WTC11 (cell line): Measurements from ENCODE around the gene MIB2. TPM values are rescaled to one million over a fixed set of nuclear protein-coding genes. Genes with fewer than 3 reads are reported as not detected.

ENCODE experiments used
- ATAC-seq: fragments of 200-7000 bp; cut with Tn5 transposase; 2 replicates; pipeline ENCODE4 v1.10.0; 2021; ENCODE audit warnings: mild to moderate bottlenecking, moderate library complexity
- CTCF ChIA-PET: fragments of 300-600 bp; sonication (Branson Sonifier 250); formaldehyde crosslinking; loops from one replicate; lab custom pipeline; 2021; ENCODE audit warnings: antibody characterized with exemption; lab: Charles Lee
- POLR2A ChIA-PET: fragments of 350-600 bp; sonication (Branson Sonifier 250); formaldehyde crosslinking; loops from one replicate; lab custom pipeline; 2021; ENCODE audit warnings: antibody characterized with exemption; lab: Charles Lee
- DNase-seq: peaks from one replicate; pipeline ENCODE4 v3.0.0; 2021; ENCODE audit warnings: low spot score
- H3K27ac Mint-ChIP-seq: 2 replicates; pipeline ENCODE4 v1.8.0; 2021; ENCODE audit warnings: mixed read lengths
- H3K27me3 Mint-ChIP-seq: 2 replicates; pipeline ENCODE4 v1.8.0; 2021; ENCODE audit warnings: low read depth, mild to moderate bottlenecking, moderate library complexity, mixed read lengths
- H3K36me3 Mint-ChIP-seq: 2 replicates; pipeline ENCODE4 v1.8.0; 2021; ENCODE audit warnings: mixed read lengths
- H3K4me1 Mint-ChIP-seq: 2 replicates; pipeline ENCODE4 v1.8.0; 2022; ENCODE audit warnings: mixed read lengths
- H3K4me3 Mint-ChIP-seq: 2 replicates; pipeline ENCODE4 v1.8.0; 2021; ENCODE audit warnings: mild to moderate bottlenecking, moderate library complexity, mixed read lengths
- H3K9me3 Mint-ChIP-seq: 2 replicates; pipeline ENCODE4 v1.8.0; 2021; ENCODE audit warnings: mixed read lengths
- ELF4 ChIP-seq: sonication (generic); formaldehyde crosslinking; IDR thresholded peaks from 2 replicates; pipeline ENCODE4 v1.8.1; 2022; ENCODE audit warnings: low read depth, mild to moderate bottlenecking, moderate library complexity, missing genetic modification reagents
- ESRRA ChIP-seq: sonication (generic); formaldehyde crosslinking; IDR thresholded peaks from 2 replicates; pipeline ENCODE4 v1.8.1; 2022; ENCODE audit warnings: mild to moderate bottlenecking, missing genetic modification reagents, borderline replicate concordance
- FOXJ3 ChIP-seq: sonication (generic); formaldehyde crosslinking; IDR thresholded peaks from 2 replicates; pipeline ENCODE4 v1.9.0; 2021; ENCODE audit warnings: missing genetic modification reagents, mild to moderate bottlenecking, borderline replicate concordance
- FOXP4 ChIP-seq: sonication (generic); formaldehyde crosslinking; IDR thresholded peaks from 2 replicates; pipeline ENCODE4 v1.8.0; 2022; ENCODE audit warnings: mild to moderate bottlenecking, missing genetic modification reagents
- HMGA2 ChIP-seq: fragments of 250-450 bp; sonication (Bioruptor Pico); IDR thresholded peaks from 2 replicates; pipeline ENCODE4 v1.4.0; 2021; ENCODE audit warnings: mild to moderate bottlenecking, moderate library complexity
- HMGXB4 ChIP-seq: sonication (generic); formaldehyde crosslinking; IDR thresholded peaks from 2 replicates; pipeline ENCODE4 v1.8.1; 2023; ENCODE audit warnings: mild to moderate bottlenecking, moderate library complexity, missing genetic modification reagents
- IRF2 ChIP-seq: sonication (generic); formaldehyde crosslinking; IDR thresholded peaks from 2 replicates; pipeline ENCODE4 v1.8.0; 2022; ENCODE audit warnings: low read depth, missing genetic modification reagents, borderline replicate concordance
- MAX ChIP-seq: sonication (generic); formaldehyde crosslinking; IDR thresholded peaks from 2 replicates; pipeline ENCODE4 v1.8.0; 2022; ENCODE audit warnings: mild to moderate bottlenecking, missing genetic modification reagents
- NR1H2 ChIP-seq: sonication (generic); formaldehyde crosslinking; IDR thresholded peaks from 2 replicates; pipeline ENCODE4 v1.9.0; 2021; ENCODE audit warnings: mild to moderate bottlenecking, moderate library complexity, missing genetic modification reagents
- RELA ChIP-seq: sonication (generic); formaldehyde crosslinking; IDR thresholded peaks from 2 replicates; pipeline ENCODE4 v1.8.1; 2022; ENCODE audit warnings: missing genetic modification reagents, mild to moderate bottlenecking, borderline replicate concordance
- TEAD1 ChIP-seq: sonication (generic); formaldehyde crosslinking; IDR thresholded peaks from 2 replicates; pipeline ENCODE4 v1.8.0; 2022; ENCODE audit warnings: mild to moderate bottlenecking, missing genetic modification reagents
- TP53 ChIP-seq: sonication (generic); formaldehyde crosslinking; IDR thresholded peaks from 2 replicates; pipeline ENCODE4 v1.8.1; 2023; ENCODE audit warnings: mild to moderate bottlenecking, missing genetic modification reagents
- USF1 ChIP-seq: sonication (generic); formaldehyde crosslinking; IDR thresholded peaks from 2 replicates; pipeline ENCODE4 v1.8.0; 2022; ENCODE audit warnings: mild to moderate bottlenecking, missing genetic modification reagents
- ZNF263 ChIP-seq: sonication (generic); formaldehyde crosslinking; IDR thresholded peaks from 2 replicates; pipeline ENCODE4 v1.8.1; 2022; ENCODE audit warnings: low read depth, mild to moderate bottlenecking, moderate library complexity, missing genetic modification reagents
- ZNF317 ChIP-seq: sonication (generic); formaldehyde crosslinking; IDR thresholded peaks from 2 replicates; pipeline ENCODE4 v1.8.1; 2023; ENCODE audit warnings: low read depth, mild to moderate bottlenecking, moderate library complexity, missing genetic modification reagents, borderline replicate concordance
- ZNF512 ChIP-seq: sonication (generic); formaldehyde crosslinking; IDR thresholded peaks from 2 replicates; pipeline ENCODE4 v1.8.1; 2022; ENCODE audit warnings: missing genetic modification reagents, borderline replicate concordance
- ZNF671 ChIP-seq: fragments of 250-450 bp; sonication (Bioruptor Pico); IDR thresholded peaks from 2 replicates; pipeline ENCODE4 v1.8.0; 2021; ENCODE audit warnings: mild to moderate bottlenecking
- total RNA-seq: library from RNA; stranded (reverse); gene quantifications from 3 replicates; pipeline ENCODE4 v1.2.3, GENCODE V29; 2021
- TF ChIP-seq, protein P1 (sequence below): sonication (generic); formaldehyde crosslinking; IDR thresholded peaks from 2 replicates; pipeline ENCODE4 v1.8.1; 2023; ENCODE audit warnings: mild to moderate bottlenecking, missing genetic modification reagents, moderate library complexity
- TF ChIP-seq, protein P2 (sequence below): sonication (generic); formaldehyde crosslinking; IDR thresholded peaks from 2 replicates; pipeline ENCODE4 v1.8.1; 2022; ENCODE audit warnings: mild to moderate bottlenecking, missing genetic modification reagents, moderate library complexity, borderline replicate concordance
- TF ChIP-seq, protein P3 (sequence below): sonication (generic); formaldehyde crosslinking; IDR thresholded peaks from 2 replicates; pipeline ENCODE4 v1.8.1; 2023; ENCODE audit warnings: mild to moderate bottlenecking, missing genetic modification reagents
- TF ChIP-seq, protein P4 (sequence below): fragments of 250-450 bp; sonication (Bioruptor Pico); IDR thresholded peaks from 2 replicates; pipeline ENCODE4 v1.9.0; 2021; ENCODE audit warnings: mild to moderate bottlenecking

The MIB2 gene
- total RNA-seq, 1 experiment from 2014 or later: 90.6 TPM

- H3K4me3 Mint-ChIP-seq: no peak overlapping the region
- H3K4me1 Mint-ChIP-seq: no peaks in the 10 kb centered on the region
- 0 out of 2 replicates have a peak overlapping the region, but pooled peaks have one; percentile 15 for H3K27ac Mint-ChIP-seq
- POLR2A ChIA-PET: no interaction called here
- no peaks in the 10 kb centered on the region for H3K9me3 Mint-ChIP-seq
- ATAC-seq (no peak), DNase-seq (no peak)
- no peaks in the 10 kb centered on the region for H3K36me3 Mint-ChIP-seq
- peaks cover 10% of the 10 kb centered on the region for H3K27me3 Mint-ChIP-seq
- CTCF ChIA-PET: interaction anchor here (1.0 kb wide), 1 partner anchor 20 kb away, joined by 3 read pairs; no protein-coding TSS in a partner anchor
- no peak for TF ChIP-seq ZNF512 (CRISPR knock-in tag)
- no peak for TF ChIP-seq MAX (CRISPR knock-in tag)
- no peak for TF ChIP-seq NR1H2 (CRISPR knock-in tag)
- TF ChIP-seq ELF4 (CRISPR knock-in tag): no peak
- no peak for TF ChIP-seq TEAD1 (CRISPR knock-in tag)
- TF ChIP-seq ESRRA (CRISPR knock-in tag): no peak
- no peak for TF ChIP-seq ZNF671 (CRISPR knock-in tag)
- TF ChIP-seq, protein P1, sequence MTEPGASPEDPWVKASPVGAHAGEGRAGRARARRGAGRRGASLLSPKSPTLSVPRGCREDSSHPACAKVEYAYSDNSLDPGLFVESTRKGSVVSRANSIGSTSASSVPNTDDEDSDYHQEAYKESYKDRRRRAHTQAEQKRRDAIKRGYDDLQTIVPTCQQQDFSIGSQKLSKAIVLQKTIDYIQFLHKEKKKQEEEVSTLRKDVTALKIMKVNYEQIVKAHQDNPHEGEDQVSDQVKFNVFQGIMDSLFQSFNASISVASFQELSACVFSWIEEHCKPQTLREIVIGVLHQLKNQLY (CRISPR knock-in tag): no peak
- TF ChIP-seq ZNF317 (CRISPR knock-in tag): no peak
- no peak for TF ChIP-seq RELA (CRISPR knock-in tag)
- TF ChIP-seq, protein P2, sequence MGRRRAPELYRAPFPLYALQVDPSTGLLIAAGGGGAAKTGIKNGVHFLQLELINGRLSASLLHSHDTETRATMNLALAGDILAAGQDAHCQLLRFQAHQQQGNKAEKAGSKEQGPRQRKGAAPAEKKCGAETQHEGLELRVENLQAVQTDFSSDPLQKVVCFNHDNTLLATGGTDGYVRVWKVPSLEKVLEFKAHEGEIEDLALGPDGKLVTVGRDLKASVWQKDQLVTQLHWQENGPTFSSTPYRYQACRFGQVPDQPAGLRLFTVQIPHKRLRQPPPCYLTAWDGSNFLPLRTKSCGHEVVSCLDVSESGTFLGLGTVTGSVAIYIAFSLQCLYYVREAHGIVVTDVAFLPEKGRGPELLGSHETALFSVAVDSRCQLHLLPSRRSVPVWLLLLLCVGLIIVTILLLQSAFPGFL (CRISPR knock-in tag): no peak
These were observed 10.8 kb upstream of the MIB2 start for GRCh38 chr1:1604374-1605033.

GRCh38 chr1:1605034-1605591 is 10.2 kb upstream of the MIB2 start:
- H3K9me3 Mint-ChIP-seq: no peaks in the 10 kb centered on the region
- CTCF ChIA-PET: no interaction called here
- H3K36me3 Mint-ChIP-seq: no peaks in the 10 kb centered on the region
- DNase-seq (no peak), ATAC-seq (no peak)
- no peak overlapping the region for H3K4me3 Mint-ChIP-seq
- H3K27me3 Mint-ChIP-seq: peaks cover 10% of the 10 kb centered on the region
- POLR2A ChIA-PET: no interaction called here
- no peaks in the 10 kb centered on the region for H3K4me1 Mint-ChIP-seq
- H3K27ac Mint-ChIP-seq: 0 out of 2 replicates have a peak overlapping the region, but pooled peaks have one; percentile 15
- TF ChIP-seq HMGXB4 (CRISPR knock-in tag) (no peak), USF1 (no peak), FOXJ3 (no peak), HMGA2 (CRISPR knock-in tag) (no peak), TP53 (no peak), FOXP4 (CRISPR knock-in tag) (no peak), ZNF263 (CRISPR knock-in tag) (no peak), IRF2 (no peak)
- TF ChIP-seq, protein P2 (CRISPR knock-in tag): no peak
- TF ChIP-seq, protein P3, sequence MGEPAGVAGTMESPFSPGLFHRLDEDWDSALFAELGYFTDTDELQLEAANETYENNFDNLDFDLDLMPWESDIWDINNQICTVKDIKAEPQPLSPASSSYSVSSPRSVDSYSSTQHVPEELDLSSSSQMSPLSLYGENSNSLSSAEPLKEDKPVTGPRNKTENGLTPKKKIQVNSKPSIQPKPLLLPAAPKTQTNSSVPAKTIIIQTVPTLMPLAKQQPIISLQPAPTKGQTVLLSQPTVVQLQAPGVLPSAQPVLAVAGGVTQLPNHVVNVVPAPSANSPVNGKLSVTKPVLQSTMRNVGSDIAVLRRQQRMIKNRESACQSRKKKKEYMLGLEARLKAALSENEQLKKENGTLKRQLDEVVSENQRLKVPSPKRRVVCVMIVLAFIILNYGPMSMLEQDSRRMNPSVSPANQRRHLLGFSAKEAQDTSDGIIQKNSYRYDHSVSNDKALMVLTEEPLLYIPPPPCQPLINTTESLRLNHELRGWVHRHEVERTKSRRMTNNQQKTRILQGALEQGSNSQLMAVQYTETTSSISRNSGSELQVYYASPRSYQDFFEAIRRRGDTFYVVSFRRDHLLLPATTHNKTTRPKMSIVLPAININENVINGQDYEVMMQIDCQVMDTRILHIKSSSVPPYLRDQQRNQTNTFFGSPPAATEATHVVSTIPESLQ (CRISPR knock-in tag): no peak
- TF ChIP-seq, protein P4, sequence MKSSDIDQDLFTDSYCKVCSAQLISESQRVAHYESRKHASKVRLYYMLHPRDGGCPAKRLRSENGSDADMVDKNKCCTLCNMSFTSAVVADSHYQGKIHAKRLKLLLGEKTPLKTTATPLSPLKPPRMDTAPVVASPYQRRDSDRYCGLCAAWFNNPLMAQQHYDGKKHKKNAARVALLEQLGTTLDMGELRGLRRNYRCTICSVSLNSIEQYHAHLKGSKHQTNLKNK (CRISPR knock-in tag): no peak
